GM18498 (cell line): ENCODE measurements around the gene FAM43B.

Experiments
- ATAC-seq: cut with Tn5 transposase; IDR thresholded peaks from one replicate; pipeline ENCODE4 v1.9.1; 2021; ENCODE audit warnings: mild to moderate bottlenecking, moderate library complexity; ENCODE audit not compliant: unreplicated experiment

Gene FAM43B

DNA sequence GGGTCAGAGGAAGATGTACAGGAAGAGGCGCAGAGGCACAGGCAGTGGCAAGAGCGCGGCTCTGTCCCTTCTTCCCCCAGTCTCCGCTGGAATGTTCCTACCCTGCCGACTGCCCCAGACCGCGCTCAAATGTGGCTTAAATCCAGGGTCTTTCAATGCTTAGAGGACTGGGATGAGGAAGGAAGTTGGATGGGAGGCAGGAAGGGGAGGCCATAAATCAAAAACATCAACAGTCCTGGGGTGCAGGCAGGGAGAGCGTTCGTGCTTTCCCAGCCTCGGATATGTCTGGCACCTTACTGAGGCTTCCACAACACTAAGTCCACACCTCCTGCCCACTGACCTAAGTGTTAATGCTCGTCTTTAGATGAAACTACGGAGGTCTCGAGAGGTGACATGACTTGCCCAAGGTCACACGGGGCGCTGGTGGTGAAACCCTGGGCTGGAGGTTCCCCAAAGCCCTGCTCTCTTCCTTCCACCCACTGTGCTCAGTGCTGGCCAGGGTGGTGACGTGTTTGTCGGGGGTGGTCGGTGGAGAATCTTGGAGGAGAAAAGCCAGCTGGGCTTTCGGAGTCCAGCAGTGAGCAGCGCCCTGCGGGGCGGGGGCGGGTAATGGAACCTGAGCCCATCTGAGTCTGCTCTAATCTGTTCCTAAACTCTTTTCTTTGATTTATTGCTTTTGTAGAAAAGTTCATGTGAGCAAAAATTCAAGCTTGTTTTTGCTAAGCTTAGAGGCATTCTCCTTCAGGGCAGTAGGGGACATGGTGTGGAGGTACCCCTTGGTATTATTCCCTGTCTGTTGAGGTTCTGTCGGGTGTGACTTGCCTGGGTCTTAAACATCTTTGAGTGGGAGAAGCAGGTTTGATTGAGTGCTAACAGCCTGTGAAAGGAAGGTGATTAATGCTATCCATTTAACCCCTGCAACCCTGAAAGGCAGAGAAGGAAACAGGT, 37.2 kb downstream of the FAM43B start:
- no peak for ATAC-seq

DNA sequence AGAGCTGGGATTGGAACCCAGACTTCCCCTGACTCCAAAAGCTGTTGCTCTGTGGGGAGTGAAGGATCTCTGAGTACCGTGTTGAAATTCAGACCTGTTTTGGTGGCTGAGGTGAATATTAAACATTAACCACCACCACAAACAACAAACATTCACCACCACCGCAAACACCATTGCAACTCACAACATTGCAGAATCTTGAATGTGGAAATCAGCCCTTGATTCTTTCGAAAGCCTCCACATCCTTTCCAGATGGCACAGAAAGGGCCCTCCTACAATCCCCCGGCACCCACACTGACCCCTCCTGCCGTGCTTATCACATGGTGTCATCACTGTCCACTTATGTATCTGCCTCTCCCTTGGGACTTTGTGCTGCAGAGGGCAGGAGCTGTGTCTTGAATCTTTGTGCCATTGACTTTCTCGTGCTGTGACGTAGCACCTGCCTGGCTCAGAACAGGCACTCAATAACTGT, 38.0 kb downstream of the FAM43B start:
- ATAC-seq: no peak

DNA sequence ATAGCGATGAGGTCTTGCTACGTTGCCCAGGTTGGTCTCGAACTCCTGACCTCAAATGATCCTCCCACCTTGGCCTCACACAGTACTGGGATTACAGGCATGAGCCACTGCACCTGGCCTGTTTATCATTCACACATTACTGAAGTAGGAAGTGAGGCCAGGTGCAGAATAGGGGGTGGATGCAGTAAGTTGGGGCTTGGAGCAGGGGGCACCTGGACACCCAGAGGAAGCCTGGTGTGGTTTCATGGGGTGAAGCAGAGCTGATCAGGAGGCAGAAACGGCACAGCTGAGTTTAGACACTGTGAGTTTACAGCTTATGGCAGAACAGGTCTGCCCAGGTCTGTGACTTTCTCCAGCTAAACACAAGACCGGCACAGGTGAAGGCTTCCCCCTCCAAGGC, 41.4 kb downstream of the FAM43B start:
- ATAC-seq: no peak

DNA sequence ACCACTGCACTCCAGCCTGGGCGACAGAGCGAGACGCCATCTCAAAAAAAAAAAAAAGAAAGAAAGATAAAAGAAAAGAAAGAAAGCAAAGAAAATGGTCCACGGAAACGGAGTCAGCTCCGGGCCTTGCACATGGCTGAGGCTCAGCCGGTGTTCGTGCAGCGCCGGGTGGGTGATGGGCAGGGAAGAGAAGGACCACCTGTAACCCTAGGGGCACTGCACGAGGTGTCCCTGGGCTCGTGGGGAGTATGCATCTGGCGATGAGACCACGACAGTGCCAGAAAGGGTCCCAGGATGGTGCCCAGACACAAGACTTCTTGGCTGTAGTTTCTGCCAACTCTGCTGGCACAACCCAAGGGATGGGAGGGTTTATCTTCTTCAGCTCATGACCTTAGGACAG, 42.4 kb downstream of the FAM43B start:
- no peak for ATAC-seq

DNA sequence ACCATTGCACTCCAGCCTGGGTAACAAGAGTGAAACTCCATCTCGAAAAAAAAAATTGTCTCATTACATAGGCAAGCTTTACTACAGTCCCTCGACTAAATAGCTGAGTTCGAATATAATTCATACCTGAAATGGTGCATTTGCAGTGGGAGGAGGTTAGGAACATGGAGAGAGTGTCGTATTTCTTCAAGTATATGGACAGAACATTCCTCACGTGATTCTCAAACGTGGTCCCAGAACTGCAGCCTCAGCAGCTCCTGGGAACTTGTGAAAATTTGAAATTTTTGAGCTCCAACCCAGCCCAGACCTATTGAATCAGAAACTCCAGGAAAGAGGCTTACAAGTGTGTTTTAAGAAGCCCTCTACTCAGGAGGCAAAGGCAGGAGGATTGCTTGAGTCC, 43.7 kb downstream of the FAM43B start:
- ATAC-seq: no peak

DNA sequence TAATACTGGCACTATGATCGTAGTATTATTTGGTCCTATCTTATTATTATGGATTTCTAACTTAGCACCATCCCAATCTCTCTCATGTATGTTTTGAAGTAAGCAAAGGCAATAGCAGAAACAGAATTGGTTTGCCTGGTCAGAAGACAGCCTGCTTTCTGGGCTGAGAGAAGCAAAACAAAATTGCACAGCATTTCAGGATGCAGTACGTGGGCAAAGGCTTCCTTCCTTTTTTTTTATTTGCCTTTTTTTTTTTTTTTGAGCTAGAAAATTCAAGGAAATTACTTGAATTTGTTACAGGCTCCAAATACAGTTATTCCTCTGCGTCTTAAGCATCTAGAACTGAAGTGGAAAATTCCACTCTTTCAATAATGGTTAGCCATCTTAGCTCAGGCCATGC, 45.3 kb downstream of the FAM43B start:
- ATAC-seq: no peak

DNA sequence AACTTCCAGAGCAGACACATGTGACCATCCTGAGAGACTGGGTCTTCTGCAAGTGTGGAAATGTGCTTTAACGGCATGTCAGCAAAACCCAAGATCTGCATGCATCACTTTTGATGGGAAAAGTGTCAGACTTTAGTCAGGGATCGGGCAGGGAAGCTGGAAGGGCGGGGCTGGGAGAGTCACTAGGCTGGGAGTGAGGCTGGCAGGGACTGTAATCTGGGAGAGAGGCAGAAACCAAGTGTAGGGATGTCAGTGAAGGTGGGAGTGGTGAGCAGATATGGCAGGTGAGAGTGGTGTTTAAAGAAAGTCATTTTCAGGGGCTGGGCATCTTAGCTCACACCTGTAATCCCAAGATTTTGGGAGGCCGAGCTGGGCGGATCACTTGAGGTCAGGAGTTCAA, 47.8 kb downstream of the FAM43B start:
- ATAC-seq: no peak

DNA sequence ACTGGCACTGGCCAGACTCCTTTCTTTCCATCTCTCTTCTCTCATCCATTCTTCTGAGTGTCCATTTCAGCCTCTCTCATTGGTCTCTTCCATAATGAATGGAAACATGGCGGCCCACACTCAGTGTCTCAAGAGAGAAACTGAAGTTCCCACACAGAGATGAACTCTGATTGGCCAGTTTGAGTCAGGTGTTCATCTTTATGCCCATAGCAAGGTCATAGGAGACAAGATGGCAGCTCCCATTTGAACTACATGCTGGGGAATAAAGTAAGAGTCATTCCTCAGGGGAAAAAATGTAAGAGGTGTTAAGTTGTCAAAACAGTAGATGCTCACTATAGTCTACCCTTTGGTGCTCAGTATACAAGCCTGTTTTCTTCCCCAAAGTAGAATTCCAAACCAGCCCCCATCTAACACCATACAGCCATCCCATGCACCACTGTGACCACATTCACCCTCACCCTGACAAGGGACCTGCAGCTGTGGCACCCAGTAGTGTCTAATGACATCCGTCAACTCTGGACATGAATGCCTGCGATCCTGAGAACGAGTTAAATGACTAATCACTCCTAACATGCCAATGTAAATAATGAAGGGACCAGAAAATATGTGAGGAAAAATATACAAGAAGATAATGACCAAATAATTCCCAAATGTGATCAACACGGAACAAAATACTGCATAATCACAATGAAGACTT, 48.9 kb downstream of the FAM43B start:
- ATAC-seq: no peak

DNA sequence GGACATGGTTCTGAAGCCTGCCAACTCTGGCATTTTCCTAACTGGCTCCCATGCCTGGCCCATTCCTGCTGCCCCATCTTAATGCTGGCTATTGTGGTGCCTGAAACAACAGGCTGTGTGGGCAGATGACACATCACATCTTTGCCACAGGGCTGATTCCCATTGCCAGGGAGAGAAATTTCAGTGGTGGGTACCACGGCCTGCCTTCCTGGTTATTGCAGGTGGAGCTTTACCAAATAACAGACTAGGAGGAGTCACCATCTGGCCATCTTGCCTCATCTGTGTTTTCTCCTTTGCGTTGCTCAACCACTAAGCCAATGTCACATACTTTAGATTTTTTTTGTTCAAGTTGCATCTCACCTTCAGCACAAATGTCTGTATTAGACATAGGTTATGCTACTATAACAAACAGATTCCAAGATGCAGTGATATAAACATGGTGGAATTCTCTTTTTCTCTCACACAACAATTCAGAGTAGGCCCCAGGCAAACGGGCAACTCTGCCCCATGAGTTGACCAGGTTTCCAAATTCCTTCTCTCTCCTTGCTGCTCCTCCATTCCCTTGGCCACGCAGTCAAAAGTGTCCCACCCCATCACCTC, 50.6 kb downstream of the FAM43B start:
- no peak for ATAC-seq

DNA sequence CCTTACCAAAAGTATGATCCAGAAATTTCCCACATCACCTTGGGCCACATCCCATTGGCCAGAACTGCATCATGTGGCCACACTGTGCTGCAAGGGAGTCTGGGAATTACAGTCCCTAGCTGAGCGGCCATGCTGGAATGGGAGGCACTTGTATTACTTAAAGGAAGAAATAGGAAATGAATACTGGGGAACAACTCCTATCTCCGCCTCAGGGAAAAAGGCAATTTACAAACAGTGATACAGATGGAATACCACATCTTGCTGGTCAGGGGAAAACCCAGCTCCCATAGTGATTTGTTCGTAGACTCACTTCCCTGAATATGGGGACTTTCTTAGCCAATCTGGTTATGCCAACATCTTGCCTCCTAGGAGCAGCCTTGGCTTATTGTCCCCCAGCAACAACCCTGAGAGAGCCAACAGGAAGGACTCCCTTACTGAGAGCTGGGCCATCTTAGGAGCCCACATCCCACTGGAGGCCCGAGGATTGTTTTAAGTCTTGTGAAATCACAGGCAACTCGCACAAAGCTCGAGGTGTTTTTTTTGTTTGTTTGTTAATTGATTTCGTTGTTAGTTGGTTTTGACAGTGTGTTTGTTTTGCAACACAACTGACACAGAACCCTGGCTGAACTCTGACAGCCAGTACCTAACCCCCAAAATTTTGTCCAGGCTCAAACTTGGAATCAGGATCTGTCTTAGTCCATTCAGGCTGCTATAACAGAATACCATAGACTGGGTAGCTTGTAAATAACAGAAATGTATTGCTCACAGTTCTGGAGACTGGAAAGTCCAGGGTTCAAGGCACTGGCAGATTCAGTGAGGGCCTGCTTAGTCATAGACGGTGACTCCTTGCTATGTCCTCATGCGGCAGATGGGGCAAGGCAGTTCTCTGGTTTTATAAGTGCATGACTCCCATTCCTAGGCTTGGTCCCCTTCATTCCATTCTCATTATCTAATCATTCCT, 51.4 kb downstream of the FAM43B start:
- ATAC-seq: no peak
